Thymus (tissue), 11 donors: ENCODE data around the gene SCGB1D1. TPM values are rescaled to one million over a fixed set of nuclear protein-coding genes. Genes with fewer than 3 reads are reported as not detected.

Experiments
- DNase-seq, 9 donors: peaks; one replicate each; pipeline ENCODE4 v3.0.0-alpha.2; 2013; ENCODE audit warnings: low spot score in 9 of 9, low read depth in 6 of 9, missing footprints in 1 of 9
- H3K27ac ChIP-seq, 2 donors: one replicate each; pipeline ENCODE4 v1.5.1; 2013; ENCODE audit warnings: control low read depth in 1 of 2, low read depth in 1 of 2, low read length in 1 of 2, mild to moderate bottlenecking in 1 of 2, moderate library complexity in 1 of 2
- H3K27me3 ChIP-seq, 2 donors: one replicate each; pipeline ENCODE4 v1.5.1; 2013; ENCODE audit warnings: low read length in 1 of 2; ENCODE audit not compliant: control insufficient read depth in 2 of 2, insufficient read depth in 1 of 2
- H3K36me3 ChIP-seq, 2 donors: one replicate each; pipeline ENCODE4 v1.5.1; 2013; ENCODE audit warnings: low read length in 1 of 2, mild to moderate bottlenecking in 1 of 2, moderate library complexity in 1 of 2; ENCODE audit not compliant: control insufficient read depth in 2 of 2, insufficient read depth in 2 of 2
- H3K4me1 ChIP-seq, 2 donors: one replicate each; pipeline ENCODE4 v1.5.1; 2013; ENCODE audit warnings: low read length in 2 of 2; ENCODE audit not compliant: control insufficient read depth in 2 of 2, insufficient read depth in 2 of 2
- H3K4me3 ChIP-seq, 2 donors: one replicate each; pipeline ENCODE4 v1.5.1; 2013; ENCODE audit warnings: low read length in 2 of 2, control low read depth in 1 of 2, mild to moderate bottlenecking in 1 of 2
- H3K9me3 ChIP-seq, 2 donors: one replicate each; pipeline ENCODE4 v1.5.1; 2013; ENCODE audit warnings: low read length in 1 of 2, mild to moderate bottlenecking in 1 of 2; ENCODE audit not compliant: control insufficient read depth in 2 of 2, insufficient read depth in 1 of 2
- WGBS: extraction: QIAGEN DNeasy Blood & Tissue Kit; methylation state at CpG from one replicate; pipeline ENCODE4 v1.1.7; 2013; 5-methylcytosine and 5-hydroxymethylcytosine counted together
- polyA plus RNA-seq: library from polyadenylated mRNA; stranded (reverse); fragments of 200-250 nt; gene quantifications from one replicate; pipeline ENCODE4 v1.2.3, GENCODE V29; 2013
- total RNA-seq: library from RNA; stranded (reverse); fragments of 120-200 nt; gene quantifications from one replicate; pipeline ENCODE4 v1.2.4, GENCODE V29; 2013
- donor health status: healthy.

Gene SCGB1D1
- total and polyA plus RNA-seq, 2 donors = 1.6 to 9.3 TPM

GRCh38 chr11:62238151-62238550 is 48.1 kb downstream of the SCGB1D1 start:
- no peaks in the 10 kb centered on the region for H3K4me1 ChIP-seq
- no peaks in the 10 kb centered on the region for H3K36me3 ChIP-seq
- H3K27me3 ChIP-seq = peaks cover 0 to 2% of the 10 kb centered on the region in 2 donors
- DNase-seq = no peak
- H3K9me3 ChIP-seq = no peaks in the 10 kb centered on the region
- H3K4me3 ChIP-seq = no peak overlapping the region
- no peak overlapping the region for H3K27ac ChIP-seq
- 94% methylated on average over 4 of the region's 4 CpGs for WGBS

GRCh38 chr11:62241095-62241494 is 51.1 kb downstream of the SCGB1D1 start:
- Histone ChIP-seq H3K36me3 (no peaks in the 10 kb centered on the region), H3K4me1 (no peaks in the 10 kb centered on the region), H3K9me3 (no peaks in the 10 kb centered on the region), H3K4me3 (no peak overlapping the region), H3K27me3 (peaks cover 0 to 2% of the 10 kb centered on the region in 2 donors), H3K27ac (no peak overlapping the region)
- DNase-seq = no peak
- WGBS = 95% methylated on average over 3 of the region's 3 CpGs

- no peak within 1 kb of the TSS for H3K27ac ChIP-seq
- 40% methylated on average over 3 of the region's 3 CpGs for WGBS
- no peak within 1 kb of the TSS for H3K4me3 ChIP-seq
- H3K4me1 ChIP-seq = no peaks in the 10 kb centered on the region
- H3K9me3 ChIP-seq = no peaks in the 10 kb centered on the region
- DNase-seq = no peak
- H3K36me3 ChIP-seq = no peaks in the 10 kb centered on the region
- H3K27me3 ChIP-seq = peaks cover 0 to 2% of the 10 kb centered on the region in 2 donors
Observed at GRCh38 chr11:62242021-62242420, 52.0 kb downstream of the SCGB1D1 start, which contains the start of gene SCGB1D2. Gene SCGB1D2, plus strand, starts transcription at chr11:62242239. Its CDS starts 69 bp downstream, at chr11:62242308.

Other genes with a start within 250 kb of the SCGB1D1 start
- 0.47 TPM for gene BEST1, start 239.9 kb upstream of the SCGB1D1 start, total RNA-seq
- 3.3 TPM for gene BEST1, start 239.9 kb upstream of the SCGB1D1 start, polyA plus RNA-seq
- 326 TPM for gene FTH1, start 222.6 kb upstream of the SCGB1D1 start, total RNA-seq
- gene FTH1, start 222.6 kb upstream of the SCGB1D1 start, polyA plus RNA-seq = 3,415 TPM
- 24.7 TPM for gene INCENP, start 66.2 kb upstream of the SCGB1D1 start, total RNA-seq
- gene INCENP, start 66.2 kb upstream of the SCGB1D1 start, polyA plus RNA-seq = 5.2 TPM
- gene SCGB2A1, start 18.5 kb downstream of the SCGB1D1 start, total RNA-seq = 3.0 TPM
- gene SCGB2A1, start 18.5 kb downstream of the SCGB1D1 start, polyA plus RNA-seq = 39.2 TPM
- 0.80 TPM for gene SCGB1D2, start 52.0 kb downstream of the SCGB1D1 start, total RNA-seq
- 6.2 TPM for gene SCGB1D2, start 52.0 kb downstream of the SCGB1D1 start, polyA plus RNA-seq
- gene SCGB2A2, start 79.9 kb downstream of the SCGB1D1 start, total RNA-seq = 2.7 TPM
- 38.8 TPM for gene SCGB2A2, start 79.9 kb downstream of the SCGB1D1 start, polyA plus RNA-seq
- 0.14 TPM for gene SCGB1D4, start 108.9 kb downstream of the SCGB1D1 start, total RNA-seq
- 7.5 TPM for gene SCGB1D4, start 108.9 kb downstream of the SCGB1D1 start, polyA plus RNA-seq
- 12.3 TPM for gene ASRGL1, start 147.2 kb downstream of the SCGB1D1 start, total RNA-seq
- gene ASRGL1, start 147.2 kb downstream of the SCGB1D1 start, polyA plus RNA-seq = 6.0 TPM
- 1.5 TPM for gene SCGB1A1, start 228.8 kb downstream of the SCGB1D1 start, total RNA-seq
- gene SCGB1A1, start 228.8 kb downstream of the SCGB1D1 start, polyA plus RNA-seq = 27.2 TPM